NK-92 (cell line): ENCODE results near the gene CHRNA4.
"Not testable (repeated sequence)": the region's sequence is repeated elsewhere in the genome, so short reads cannot be mapped to it uniquely, and the experiment has no call there.

ENCODE experiments used
- DNase-seq: peaks from one replicate; lab custom pipeline; 2025; ENCODE audit not compliant: unreplicated experiment; lab: John Stamatoyannopoulos, UW

CHRNA4 gene

DNA sequence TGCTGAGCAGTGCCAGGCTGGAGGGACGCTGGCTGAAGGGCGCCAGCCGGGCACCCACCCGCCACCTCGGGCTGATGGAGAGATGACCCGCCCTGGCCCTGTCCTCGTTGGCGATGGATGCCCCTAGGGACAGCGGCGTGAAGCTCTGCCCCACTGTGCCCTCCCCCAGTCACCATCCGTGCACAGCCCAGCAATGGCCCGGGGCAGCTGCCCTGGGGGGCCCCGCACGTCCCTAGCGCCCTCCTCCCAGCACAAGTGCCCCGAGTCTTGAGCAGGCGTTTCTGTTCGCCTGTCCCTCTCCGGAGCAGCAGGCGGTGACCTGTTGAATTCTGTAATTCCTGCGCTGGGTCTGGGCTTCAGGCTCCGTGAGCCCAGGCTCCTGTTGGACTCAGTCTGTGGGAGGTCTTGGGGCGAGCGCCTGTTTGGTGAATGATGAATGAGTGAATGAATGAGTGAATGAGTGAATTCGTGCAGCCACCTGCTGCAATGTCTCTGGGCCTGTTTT lies 36.8 kb upstream of the CHRNA4 start:
- no peak for DNase-seq

DNA sequence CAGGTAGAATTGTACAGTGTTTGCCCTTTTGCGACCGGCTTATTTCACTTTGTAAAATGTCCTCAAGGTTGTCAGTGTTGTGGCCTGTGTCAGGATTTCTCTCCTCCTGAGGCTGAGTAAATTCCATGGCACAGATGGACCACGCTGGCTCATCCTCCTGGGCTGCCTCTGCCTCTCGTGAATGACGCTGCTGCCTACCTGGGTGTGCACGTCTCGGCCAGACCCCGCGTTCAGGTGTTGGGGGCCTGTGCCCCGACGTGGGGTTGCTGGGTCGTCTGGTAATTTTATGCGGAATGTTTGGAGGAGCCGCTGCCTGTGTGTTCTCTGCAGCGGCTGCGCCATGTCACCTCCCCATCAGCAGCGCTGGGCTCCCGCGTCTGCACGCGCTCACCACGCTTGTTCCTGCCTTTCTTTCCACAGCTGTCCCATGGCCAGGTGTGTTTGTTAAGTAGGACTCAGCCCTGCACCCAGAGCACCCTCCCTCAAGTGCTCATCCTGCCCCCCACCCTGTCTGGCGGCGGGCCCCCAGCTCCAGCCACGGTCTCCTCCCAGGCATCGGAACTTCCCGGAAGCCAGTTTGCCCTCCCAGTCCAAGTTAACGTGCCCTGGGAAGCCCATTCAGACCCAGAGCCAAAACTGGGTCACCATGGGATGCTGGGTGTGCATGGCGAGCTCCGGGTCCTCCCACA lies 36.1 kb upstream of the CHRNA4 start:
- DNase-seq = no peak

DNA sequence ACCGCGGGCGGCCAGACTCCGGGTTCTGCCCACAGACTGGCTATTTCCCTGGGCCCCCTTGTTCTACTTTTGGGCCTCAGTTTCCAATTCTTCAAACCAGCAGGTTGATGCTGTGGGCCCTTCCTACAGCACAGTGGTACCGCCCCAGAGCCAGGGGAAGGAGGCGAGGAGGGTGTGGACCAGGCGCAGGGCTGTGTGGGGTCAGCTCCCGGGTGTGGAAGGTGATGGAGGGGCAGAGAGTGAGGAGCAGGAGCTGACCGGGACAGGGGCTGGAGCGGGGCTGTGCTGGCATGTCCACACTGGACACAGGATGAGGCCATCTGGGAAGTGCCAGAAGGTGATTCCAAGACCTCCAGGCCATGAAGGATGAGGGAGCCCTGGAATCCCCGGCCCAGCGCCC lies 35.2 kb upstream of the CHRNA4 start:
- DNase-seq = no peak

DNA sequence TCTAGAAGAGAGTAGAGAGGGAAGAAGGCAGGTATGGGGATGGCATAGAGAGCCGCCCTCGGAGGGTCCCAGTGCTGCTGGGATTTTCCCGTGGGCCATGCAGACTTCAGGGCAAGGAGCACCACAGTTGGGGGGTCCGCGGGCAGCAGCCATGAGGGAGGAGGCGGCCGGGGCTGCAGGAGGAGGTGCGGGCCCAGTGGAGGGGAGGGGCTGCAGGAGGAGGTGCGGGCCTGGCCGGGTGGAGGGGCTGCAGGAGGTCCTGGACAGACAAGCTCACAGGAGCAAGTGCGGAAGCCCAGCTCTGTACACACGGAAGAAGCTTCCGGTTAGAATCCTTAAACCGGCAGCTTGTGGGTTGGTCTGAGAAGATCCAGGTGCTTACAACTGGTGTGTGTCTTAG lies 34.6 kb upstream of the CHRNA4 start:
- no peak for DNase-seq

DNA sequence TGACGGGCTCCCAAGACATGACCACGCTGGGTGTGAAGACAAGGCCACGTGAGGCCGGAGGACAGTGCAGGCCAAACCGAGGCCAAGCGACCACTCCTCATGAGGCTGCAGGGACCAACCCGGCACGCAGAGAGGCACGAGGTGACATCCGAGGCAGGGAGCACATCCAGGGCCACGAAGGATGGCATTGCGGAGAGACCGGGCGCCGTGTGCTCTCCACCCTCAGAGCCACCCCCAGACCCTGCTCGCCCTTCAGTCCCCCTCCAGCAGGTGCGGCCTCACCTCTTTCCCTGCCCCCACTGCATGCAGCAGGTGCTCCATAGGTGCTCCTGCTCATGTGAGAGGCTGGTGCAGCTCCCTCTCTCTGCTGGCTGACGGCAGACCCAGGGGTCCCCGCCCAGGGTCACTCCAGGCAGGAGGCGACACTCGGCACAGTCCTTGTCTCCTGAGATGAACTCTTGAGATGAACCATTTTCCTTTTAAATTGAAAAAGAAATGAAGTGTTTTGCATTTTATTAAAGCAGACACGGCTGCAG lies 33.8 kb upstream of the CHRNA4 start:
- no peak for DNase-seq

DNA sequence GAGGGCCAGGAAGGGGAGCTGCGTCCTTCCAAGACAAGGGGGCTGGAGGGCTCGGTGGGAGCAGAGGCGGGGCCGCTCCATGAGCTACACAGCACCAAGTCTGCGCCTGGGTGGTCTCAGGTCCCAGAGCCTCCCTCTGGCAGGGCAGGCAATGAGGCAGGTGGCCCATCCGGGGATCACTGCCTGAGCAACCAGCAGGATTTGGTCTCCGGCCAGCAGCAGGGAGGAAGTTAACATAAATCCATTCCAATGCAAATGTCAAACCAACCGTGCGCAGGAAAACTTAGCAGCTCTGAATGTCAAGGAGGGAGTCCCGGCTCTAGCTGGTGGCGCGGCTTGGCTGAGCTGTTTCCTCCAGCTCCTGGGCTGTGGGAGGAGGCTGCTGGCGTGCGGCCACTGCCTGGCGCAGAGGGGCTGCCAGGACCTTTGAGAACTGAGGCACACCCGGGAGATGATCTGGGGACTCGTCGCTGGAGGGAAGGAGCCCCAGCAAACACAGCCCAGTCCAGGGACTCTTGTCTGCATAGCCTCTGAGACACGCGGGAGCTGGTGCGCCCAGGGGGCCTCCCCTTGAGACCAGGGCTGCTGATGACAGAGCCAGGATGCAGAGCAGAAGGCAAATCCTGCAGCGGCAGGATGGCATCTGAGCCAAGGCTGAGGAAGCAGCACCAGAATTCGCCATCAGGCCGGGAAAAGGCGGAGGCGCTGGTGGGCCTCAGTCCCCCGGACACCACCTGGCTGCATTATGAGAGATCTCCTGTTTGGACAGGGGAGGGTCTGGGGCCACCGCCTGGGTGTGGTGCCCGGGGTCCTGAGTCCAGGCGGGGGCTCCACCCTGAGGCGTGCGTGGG lies 33.1 kb upstream of the CHRNA4 start:
- no peak for DNase-seq

DNA sequence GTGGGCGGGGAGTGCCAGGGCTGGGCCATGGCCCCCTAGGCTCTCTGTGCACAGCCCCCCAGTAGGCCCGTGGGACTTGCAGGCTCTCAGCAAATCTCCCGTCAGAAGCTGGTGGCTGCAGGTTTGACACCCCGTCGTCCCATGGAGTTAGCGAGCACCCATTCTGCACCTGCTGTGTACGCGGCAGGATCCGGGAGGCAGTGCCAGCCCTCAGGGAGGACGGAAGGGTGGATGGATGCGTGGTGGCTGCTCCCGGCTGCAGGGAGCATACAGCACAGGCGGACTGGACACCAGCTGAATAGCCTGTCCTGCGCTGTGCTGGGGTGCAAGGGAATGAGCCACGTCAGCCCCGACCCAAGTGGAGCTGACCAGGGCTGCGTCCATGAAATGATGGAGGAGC lies 32.4 kb upstream of the CHRNA4 start:
- DNase-seq = no peak

DNA sequence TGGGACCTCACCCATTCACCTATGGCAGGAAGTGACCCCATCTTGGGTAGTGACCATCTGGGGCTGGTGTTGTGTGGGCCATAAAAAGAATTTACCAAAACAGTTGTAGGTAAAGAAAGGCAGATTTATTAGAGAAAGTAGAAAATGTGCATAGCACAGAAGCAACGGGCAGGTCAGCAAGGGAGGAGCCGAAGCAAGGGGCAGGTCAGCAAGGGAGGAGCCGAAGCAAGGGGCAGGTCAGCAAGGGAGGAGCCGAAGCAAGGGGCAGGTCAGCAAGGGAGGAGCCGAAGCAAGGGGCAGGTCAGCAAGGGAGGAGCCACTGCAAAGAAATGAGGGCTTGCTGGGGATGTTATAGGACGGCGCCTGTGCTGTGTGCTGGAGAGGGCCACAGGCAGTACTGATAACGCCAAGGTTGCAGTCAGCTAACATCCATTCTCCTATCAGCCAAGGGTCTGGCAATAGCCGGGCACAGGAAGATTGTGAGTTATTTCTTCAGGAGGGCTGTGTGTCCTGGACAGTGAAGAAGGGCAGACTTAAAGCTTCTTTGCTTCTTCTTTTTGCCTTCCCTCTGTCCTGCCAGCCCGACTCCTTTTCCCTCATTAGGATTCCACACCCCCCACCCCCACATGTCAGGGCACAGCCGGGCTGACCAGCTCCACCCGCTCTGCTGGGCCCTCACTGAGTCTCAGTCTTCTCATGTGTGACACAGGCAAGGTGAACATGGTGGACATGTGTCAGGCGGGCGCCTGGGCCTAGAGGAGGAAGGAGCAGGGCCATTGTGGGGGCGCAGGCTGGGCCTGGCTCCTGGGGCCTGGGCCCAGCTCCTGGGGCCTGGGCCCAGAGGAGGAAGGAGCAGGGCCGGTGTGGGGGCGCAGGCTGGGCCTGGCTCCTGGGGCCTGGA lies 31.6 kb upstream of the CHRNA4 start:
- no peak for DNase-seq

DNA sequence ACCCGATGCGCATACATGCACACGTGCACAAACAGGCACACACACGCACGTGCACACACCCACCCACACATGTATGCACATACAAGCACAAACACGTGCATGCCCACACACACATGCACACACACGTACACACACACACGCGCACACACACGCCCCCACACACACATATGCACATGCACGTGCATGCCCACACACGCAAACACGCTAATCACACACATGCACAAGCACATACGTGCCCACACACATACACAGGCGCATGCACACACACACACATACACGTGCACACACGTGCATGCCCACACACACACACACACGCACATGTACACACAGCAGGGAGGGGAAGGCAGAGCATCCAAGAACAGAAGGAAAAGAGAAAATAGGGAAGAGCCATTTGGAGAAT lies 26.8 kb upstream of the CHRNA4 start:
- DNase-seq = no peak

DNA sequence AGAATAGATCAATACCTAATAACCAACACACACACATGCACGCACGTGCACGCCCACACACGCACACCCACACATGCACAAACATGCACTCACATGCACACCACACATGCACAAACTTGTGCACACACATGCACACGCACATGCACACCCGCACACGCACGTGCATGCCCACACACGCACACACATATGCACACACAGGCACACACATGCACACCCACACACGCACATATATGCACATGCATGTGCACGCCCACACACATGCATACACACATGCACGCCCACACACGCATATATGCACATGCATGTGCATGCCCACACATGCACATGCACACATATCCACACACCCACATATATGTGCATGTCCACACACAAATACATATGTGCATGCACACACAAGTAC lies 26.2 kb upstream of the CHRNA4 start:
- no peak for DNase-seq

DNA sequence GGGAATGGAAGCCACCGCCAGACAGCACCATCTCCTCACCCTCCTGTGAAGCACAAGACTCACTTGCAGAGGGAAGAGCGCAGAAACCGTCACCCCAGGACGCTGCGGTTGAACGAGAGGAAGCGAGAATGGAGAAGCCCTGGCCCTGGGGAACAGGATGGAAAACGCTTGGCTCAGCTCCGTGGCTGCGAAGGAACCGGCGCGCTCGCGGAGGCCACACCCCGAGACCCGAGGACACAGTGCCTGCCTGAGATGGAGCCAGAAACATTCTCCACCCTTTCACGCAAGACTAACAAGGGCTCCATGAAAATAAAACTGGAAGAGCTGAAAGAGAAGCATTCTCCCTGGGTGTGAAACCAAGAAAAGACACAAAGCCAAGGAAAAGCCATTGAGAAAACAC lies 25.3 kb upstream of the CHRNA4 start:
- DNase-seq = no peak

DNA sequence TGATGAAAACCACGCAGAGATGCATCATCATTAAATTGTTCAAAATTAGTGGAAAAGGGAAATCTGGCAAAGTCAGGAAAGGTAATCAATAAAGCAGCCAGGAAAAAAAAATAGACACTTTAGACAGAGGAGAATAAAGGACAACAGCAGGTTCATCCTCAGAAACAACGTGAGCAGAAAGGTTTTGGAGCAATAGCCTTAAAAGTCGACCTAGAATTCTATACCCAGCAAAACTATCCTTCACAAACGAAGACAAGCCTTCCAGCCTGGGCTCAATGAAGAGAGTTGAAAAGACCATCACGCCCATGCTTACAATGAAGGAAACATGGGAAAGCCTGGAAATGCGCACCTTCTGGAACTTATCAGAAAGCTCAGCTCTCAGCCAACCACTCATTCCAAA lies 24.7 kb upstream of the CHRNA4 start:
- no peak for DNase-seq

DNA sequence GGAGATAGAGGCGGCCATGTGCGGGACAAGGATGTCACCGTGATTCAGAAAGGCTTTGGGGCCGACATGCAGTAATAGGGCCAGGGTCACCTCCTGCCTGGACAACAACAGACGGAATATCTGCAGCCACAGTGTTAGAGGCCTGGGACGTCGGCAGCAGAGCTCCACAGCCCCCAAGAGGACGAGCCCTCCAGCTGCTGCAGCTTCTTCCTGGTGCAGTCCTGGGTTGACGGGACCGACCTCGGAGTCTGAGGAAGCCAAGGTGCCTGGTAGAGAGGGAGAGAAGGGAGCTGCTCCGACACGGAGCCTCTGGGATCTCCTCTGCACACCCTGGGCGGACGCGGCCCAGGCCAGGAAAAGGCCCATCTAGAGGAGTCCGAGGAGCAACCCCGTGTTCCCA lies 23.2 kb upstream of the CHRNA4 start:
- DNase-seq = no peak

DNA sequence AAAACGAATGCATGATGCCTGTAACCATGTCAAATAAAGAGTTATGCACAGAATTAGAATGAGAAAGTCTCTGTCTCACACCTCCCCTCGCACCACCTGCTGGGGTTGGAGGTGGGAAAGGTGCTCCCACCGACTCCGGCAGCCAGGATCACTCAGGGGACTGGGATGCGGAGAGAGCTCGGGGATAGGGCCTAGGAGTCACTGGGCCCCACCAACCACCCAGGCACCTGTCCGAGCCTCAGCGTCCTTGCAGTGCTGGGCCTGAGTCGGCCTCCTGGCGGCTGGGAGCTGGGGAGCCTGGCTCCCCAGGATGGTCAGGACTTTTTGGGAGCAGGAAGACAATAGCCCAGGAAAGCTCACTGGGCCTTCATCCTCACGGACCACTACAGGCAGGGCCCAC lies 22.4 kb upstream of the CHRNA4 start:
- no peak for DNase-seq

DNA sequence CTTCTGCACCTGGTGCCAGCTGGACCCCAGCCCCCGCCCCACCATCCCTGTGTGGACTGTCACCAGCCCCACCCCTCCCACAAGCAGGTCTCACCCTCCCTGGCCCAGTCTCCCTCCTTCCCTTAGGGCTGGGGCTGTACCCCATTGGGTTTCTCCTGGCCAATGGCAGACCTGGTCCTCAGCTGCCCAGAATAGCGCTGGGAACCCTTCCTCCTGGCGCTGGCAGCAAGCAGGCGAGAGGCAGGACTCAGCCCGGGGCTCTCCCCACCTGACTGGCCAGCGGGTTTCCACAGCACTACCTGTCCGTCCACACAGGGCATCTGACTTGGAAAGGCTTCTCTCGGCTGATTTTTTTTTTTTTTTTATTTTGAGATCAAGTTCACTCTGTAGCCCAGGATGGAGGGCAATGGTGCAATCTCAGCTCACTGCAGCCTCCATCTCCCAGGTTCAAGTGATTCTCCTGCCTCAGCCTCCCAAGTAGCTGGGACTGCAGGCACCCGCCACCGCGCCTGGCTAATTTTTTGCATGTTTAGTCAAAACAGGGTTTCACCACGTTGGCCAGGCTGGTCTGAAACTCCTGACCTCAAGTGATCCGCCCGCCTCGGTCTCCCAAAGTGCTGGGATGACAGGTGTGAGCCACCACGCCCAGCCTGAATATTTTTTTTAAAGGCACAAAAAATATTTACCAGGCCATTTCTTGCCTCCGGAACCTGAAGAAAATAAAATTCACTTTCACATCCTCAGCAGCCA lies 21.6 kb upstream of the CHRNA4 start:
- no peak for DNase-seq

DNA sequence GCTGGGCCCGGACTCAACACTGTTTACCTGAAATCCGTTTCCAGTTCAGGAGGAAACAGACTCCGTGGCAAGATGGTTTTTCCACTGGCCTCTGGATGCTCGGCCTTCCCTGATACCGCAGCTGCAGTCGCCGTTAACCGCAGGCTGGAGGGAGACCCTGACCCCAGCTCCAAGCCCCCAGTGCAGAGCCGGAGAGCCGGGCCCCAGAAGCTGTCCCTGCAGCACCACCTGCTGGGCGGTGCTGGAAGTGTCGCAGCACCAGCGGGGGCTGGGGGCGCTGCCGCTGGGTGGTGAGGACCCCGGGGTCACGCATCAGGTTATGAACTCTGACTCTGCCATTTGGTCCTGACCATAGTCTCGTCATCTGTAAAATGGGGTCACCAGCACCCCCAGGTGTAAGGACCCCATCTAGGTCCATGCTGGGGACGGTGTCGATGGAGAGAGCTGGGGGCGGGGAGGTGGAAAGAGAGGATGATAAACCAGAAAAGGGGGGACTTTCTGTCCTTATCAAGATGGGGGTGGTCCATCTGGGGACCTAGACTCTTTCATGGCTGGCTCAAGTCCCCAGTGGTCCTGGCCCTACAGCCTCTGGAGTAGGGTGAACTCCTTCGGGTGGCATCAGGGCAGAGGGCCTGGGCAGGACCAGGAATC lies 20.8 kb upstream of the CHRNA4 start:
- DNase-seq = no peak

DNA sequence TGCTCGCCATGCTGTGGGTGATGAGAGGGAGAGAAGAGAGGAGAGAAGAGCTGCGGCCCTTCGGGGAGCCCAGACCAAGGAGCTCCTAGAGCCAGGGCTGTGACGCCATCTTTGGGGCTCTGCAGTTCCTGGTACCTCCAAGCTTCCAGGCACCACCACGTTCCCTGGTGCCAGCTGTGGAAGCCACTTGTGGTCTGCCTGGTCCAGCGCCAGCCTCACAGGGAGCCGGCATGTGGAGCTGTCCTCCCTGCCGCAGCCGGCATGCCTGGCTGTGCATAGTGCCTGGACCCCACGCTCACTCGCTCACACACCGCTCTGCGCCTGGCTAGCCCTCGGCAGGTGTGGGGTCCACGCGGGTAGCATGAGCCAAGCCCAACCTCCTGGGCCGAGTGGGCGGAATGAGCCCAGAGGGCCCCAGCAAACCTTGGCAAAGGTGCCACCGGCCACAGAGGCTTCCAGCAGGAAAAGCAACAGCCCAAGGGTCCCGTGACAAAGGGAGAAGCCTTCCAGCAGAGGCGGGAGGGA lies 19.3 kb upstream of the CHRNA4 start:
- DNase-seq = no peak

DNA sequence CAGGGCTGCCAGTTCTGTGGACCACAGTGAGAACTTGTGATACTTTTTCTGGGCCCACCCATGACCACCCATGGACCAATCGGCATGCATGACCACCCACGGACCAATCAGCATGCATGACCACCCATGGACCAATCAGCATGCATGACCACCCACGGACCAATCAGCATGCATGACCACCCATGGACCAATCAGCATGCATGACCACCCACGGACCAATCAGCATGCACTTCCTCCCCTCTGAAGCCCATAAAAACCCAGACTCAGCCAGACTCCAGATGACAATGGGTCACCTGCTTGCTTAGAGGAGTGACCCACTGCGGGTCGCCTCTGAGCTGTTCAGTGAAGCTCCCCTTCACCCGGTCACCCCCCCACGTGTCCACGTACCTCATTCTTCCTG lies 18.7 kb upstream of the CHRNA4 start:
- DNase-seq = not testable (repeated sequence)

DNA sequence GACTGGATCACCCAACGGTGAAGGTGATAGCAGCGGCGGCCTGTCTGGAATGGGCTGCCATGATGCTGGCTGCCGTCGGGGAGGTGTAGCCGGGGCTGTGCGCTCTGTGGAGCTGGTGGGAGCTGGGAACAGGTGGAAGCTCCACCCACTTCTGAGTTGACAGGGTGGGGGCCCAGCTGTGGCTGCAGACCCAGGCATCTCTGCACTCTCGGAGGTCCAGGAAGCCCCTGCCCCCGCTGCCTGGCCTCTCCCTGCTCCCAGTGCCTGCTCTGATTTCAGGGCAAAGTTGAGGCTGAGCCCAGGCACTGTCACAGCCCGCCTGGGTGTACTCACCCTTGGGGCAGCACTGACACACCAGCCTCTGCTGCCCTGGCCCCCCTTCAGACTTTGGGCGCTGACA lies 18.1 kb upstream of the CHRNA4 start:
- no peak for DNase-seq

DNA sequence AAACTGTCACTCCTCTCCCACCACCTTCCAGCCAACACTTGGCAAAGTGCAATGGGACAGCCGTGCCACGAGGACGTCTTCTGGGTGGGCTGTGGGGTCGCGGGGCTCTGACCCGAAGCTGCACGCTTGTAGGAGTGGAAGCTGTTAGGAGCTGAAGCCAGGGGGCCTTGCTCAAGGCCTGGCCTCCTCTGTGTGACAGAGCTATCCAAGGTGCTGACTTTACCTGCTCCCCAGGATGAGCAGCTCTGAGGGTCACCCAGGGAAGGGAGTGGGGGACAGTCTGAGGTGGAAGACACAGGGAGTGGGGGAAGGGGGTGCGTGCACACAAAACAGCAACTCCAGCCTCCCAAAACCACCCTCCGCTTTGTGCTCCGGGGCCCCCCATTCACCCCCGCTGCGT lies 17.5 kb upstream of the CHRNA4 start:
- DNase-seq = no peak
